IPS-18c (cell line): ENCODE data around the gene TOX2.

Source experiments
- H3K4me3 ChIP-seq: 2 replicates; pipeline ENCODE4 v1.7.0; 2013; ENCODE audit warnings: low read depth, mild to moderate bottlenecking, low read length, moderate library complexity; ENCODE audit not compliant: insufficient read depth
- H3K9me3 ChIP-seq: one replicate; pipeline ENCODE4 v1.6.1; 2013; ENCODE audit warnings: mild to moderate bottlenecking, low read length, moderate library complexity; ENCODE audit not compliant: control insufficient read depth, insufficient read depth

Gene TOX2

DNA sequence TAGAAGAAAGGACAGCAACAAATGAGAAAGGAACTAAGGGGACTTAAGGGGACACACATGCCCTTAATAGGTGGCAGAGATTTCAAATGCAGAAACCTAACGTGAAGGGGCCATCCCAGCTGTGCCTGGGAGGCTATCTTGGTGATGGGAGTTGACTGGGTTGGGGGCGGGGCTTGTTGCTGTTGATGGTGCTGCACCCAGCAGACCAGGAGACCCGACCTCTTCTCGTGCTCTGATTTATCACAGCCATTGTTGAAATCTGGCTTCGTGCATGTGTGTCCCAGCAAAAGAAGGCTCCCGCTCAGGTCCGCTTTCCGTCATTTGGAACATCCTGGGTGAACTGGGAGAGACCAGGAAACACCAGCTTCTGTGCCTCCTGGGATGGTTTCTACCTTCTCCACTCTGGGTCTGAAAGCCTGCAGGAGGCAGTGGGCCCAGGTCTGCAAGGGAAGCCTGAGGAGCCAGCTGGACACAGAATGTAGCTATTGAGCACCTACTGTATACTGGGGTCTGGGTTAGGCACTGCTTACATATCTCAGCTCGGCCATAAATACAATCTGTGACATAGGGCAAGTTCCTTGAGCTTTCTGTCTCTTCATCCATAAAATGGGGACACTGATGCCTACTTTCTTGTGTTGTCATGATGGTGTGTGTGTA lies 32.1 kb downstream of the TOX2 start:
- Histone ChIP-seq H3K9me3 (no peaks in the 10 kb centered on the region), H3K4me3 (no peak overlapping the region)

DNA sequence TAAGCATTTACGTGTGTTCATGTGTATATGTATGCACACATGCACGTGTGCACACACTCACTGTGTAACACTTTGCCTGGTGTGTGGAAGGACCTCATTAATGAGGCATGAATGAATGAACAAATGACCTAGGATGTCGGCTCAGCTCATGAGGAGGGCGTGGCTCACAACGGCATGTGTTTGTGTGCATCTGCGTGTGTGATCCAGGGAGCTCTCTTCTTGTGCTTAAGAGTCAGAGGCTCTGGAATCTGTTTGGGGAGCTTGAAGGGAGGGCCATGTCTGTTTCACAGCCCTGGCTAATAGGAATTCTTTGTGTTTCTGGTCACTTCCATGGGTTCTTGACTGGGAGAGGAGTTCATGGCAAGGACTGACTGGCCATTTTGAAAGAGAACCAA lies 32.7 kb downstream of the TOX2 start:
- no peaks in the 10 kb centered on the region for H3K9me3 ChIP-seq
- H3K4me3 ChIP-seq, result no peak overlapping the region

- Histone ChIP-seq H3K9me3 (no peaks in the 10 kb centered on the region), H3K4me3 (no peak overlapping the region)
These were observed 33.8 kb downstream of the TOX2 start for GRCh38 chr20:43948455-43948854.

DNA sequence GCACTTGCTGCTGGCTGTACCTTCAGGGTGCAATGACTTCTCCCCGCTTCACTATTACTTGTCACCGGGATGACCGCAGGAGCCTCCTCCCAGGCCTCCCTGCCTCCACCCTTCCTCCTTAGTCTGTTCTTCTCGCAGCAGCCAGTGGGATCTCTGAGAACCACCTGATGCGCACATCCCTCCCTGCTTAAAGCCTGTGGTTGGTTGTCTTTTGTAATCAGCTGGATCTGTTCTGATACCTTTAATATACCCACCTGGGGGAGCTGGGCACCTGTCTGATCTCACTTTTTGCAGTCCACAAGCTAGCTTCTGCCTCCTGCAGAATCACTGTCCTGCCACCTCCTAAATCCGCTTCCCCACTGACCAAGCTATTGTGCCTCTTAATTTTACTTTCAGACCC lies 34.6 kb downstream of the TOX2 start:
- Histone ChIP-seq H3K9me3 (no peaks in the 10 kb centered on the region), H3K4me3 (no peak overlapping the region)

GRCh38 chr20:43949741-43950618 lies 35.3 kb downstream of the TOX2 start:
- no peaks in the 10 kb centered on the region for H3K9me3 ChIP-seq

DNA sequence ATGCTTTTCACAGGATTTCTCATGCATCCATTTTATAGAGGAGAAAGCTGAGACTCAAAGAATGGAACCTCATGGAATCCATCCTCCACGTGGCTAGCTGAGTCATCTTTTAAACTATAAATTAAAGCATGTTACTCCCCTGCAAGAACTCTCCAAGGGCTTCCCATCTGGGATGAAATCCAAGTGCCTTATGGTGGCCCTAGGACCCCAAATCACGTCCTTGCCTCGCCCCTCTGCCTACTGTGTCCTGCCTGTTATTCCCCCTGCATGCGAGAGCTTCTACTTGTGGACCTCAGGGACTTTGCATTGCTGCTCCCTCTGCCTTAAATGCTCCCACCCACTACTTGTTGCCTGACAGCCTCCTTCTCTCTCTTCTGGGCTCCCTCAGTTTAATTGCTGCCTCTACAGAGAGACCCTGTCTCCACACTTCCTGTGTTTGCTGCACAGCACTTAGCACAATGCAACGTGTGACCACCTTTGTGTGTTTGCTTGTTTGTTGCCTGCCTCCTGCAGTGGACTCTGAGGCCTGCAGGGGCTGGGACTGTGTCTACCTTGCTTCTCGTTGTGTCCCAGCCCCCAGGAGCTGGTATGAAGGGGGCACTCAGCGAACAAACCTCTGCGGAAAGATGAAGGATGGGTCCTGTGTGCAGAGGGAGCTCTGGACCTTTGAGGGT lies 39.4 kb downstream of the TOX2 start:
- peaks cover 4% of the 10 kb centered on the region for H3K9me3 ChIP-seq
- H3K4me3 ChIP-seq, result no peak overlapping the region

More at GRCh38 chr20:43949741-43950618, 35.3 kb downstream of the TOX2 start:
- no peak overlapping the region for H3K4me3 ChIP-seq

DNA sequence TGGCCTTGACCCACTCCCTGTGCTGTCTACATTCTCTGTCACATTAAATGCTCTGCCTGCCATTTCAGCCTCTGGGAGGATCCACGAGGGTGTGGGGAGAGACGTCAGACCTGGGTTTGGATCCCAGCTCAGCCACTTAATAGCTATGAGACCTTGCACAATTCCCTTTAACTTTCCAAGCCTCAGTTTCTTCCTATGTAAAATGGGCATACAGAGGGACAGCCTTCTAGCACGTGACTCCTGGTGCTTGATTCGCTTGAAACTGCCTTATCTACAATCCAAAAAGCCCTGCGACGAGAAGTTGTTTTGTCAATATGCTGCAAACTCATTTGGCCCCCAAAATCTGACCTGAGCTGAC lies 40.0 kb downstream of the TOX2 start:
- Histone ChIP-seq H3K4me3 (no peak overlapping the region), H3K9me3 (peaks cover 4% of the 10 kb centered on the region)

DNA sequence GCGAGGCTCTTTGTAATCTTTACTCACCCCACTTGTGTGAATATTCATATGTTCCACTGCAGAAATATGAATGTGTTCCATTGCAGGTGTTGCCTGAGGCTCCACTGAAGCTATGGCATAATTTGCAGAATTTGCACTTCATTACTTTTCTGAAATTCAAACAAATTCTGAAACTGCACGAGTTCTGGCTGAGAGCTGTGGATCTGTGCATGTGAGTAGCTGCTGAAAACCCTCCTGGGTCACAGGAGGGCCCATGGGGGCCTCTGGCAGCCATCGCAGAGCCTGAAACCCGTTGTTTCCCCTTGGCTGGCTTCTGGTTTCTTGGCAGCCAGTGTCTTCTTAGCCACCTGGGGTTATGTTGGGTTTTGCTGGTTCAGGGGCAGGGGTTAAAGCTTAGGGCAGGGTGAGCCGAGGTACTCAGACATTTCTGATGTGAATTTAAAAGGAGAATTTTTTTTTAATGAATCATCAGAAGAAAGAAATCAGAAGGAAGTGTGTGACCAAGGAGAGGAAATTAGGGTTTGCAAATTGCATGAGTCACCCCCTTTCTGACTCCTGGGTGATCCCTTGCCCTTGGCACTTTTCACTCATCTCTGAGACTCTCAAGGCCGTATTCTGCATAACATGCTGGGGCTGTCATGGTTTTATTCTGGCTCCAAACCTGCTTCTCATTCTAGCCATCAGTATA lies 40.6 kb downstream of the TOX2 start:
- Histone ChIP-seq H3K4me3 (no peak overlapping the region), H3K9me3 (peaks cover 4% of the 10 kb centered on the region)

DNA sequence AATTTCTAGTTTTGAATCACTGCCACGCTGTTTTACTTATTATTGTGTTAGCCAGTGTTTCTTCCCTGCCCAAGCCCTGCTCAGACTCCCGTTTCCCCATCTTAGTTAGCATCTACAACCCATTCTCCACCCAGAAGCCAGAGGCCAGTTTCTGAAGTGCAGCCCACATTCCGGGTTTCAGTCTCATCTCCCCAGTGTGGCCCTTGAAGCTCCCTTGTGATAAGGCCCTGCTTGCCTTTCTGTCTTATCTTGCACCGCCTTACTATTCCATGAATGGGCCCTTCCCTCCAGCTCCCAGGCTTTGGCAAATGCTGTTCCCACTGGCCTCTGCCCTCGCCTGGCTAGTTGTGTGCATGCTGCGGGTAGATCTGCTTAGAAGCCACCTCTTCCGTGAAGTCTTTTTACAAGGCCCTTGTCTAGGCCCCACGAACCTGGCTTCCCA lies 41.1 kb downstream of the TOX2 start:
- peaks cover 4% of the 10 kb centered on the region for H3K9me3 ChIP-seq
- no peak overlapping the region for H3K4me3 ChIP-seq

DNA sequence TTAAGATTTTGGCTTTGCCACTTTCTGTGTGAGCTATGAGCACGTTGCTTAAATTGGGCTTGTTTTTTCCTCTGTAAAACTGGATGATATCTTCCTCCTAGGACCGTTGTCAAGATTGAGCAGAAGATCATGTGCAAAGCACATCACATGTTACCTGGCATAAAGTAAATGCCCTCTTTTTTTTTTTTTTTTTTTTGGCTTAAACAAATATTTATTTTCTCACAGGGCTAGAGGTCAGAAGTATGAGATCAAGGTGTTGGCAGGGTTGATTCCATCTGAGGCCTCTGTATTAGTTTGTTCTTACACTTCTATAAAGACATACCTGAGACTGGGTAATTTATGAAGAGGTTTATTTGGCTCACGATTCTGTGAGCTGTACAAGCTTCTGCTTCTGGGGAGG lies 42.7 kb downstream of the TOX2 start:
- peaks cover 4% of the 10 kb centered on the region for H3K9me3 ChIP-seq
- H3K4me3 ChIP-seq, result no peak overlapping the region

- no peak overlapping the region for H3K4me3 ChIP-seq
- H3K9me3 ChIP-seq, result peaks cover 4% of the 10 kb centered on the region
These were observed 44.0 kb downstream of the TOX2 start for GRCh38 chr20:43958626-43959025.

DNA sequence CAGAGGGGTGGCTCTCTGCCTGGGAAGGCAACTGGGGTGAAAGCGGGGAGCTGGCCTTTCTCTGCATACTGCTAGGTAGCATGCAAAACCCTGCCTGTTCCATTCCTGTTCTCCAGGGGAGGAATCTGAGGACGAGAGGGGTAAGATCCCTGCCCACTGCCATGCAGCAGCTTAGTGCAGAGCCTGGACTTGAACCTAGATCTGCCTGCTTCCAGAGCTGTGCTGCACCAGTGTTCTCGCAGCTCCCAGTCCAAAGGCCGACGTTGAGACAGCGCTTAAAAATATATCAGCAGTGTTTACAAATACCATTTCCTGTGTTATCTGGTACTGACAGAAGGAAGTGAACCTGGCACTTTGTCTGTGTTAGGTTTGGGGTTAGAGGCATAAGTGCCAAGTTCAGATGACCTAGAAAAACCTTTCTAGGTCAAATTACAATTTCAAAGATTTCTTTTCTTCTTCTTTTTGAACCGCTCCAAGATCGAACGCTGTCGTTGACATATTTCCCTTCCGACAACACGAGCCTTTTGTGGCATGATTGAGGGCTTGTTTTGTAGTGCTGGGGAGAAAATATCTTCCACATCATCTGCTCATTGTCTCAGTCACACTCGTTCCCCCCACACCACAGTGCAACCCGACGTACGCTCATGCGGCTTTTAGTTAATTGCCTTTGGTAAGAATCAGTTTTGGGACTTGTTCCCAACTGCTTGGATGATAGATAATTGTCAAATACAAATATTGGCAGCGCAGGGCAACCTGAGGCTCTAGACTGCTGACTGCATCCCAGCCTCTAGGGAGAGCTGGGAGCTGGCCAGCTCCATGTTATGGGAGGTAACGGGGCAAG lies 44.6 kb downstream of the TOX2 start:
- Histone ChIP-seq H3K4me3 (no peak overlapping the region), H3K9me3 (peaks cover 4% of the 10 kb centered on the region)

- Histone ChIP-seq H3K4me3 (no peak overlapping the region), H3K9me3 (peaks cover 4% of the 10 kb centered on the region)
These were observed 45.2 kb downstream of the TOX2 start for GRCh38 chr20:43959920-43960227.

DNA sequence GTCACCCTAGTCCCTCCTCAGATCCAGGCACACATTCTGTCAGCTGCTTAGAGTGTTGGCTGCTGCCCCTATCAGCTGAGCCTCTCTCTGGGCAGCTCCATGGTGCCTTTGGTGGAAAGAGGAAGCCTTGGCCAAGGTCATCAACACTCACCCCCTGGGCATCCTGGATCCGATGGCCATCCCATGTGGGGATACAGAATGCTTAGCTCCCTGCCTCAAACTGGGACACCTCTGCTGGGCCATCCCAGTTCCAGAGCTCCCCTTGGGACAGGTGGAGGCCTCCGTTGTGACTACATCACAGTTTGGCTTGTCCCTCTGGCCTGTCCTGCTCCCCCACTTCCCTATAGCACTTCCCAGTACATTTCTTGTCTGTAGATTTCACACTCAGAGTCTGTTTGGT lies 45.6 kb downstream of the TOX2 start:
- Histone ChIP-seq H3K4me3 (no peak overlapping the region), H3K9me3 (peaks cover 4% of the 10 kb centered on the region)

DNA sequence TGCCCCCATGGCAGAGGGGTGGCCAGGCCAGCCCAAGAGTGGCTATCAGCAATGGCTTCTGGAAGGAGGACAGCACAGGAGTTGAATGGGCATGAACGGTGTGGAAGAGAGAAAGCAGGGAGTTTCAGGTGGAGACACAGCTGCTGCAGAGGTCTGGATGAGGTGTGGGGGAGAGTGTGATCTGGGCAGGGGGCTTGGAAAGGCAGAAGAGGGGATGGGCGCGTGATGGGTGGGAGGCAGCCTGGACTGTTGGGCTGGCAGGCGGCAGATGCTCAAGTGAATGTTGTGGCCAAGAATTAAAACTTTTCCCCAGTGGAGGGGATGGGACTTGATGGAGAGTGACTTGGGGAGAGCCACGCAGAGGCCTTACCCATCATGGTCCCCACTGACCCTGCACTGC lies 46.5 kb downstream of the TOX2 start:
- H3K4me3 ChIP-seq, result no peak overlapping the region
- peaks cover 4% of the 10 kb centered on the region for H3K9me3 ChIP-seq

DNA sequence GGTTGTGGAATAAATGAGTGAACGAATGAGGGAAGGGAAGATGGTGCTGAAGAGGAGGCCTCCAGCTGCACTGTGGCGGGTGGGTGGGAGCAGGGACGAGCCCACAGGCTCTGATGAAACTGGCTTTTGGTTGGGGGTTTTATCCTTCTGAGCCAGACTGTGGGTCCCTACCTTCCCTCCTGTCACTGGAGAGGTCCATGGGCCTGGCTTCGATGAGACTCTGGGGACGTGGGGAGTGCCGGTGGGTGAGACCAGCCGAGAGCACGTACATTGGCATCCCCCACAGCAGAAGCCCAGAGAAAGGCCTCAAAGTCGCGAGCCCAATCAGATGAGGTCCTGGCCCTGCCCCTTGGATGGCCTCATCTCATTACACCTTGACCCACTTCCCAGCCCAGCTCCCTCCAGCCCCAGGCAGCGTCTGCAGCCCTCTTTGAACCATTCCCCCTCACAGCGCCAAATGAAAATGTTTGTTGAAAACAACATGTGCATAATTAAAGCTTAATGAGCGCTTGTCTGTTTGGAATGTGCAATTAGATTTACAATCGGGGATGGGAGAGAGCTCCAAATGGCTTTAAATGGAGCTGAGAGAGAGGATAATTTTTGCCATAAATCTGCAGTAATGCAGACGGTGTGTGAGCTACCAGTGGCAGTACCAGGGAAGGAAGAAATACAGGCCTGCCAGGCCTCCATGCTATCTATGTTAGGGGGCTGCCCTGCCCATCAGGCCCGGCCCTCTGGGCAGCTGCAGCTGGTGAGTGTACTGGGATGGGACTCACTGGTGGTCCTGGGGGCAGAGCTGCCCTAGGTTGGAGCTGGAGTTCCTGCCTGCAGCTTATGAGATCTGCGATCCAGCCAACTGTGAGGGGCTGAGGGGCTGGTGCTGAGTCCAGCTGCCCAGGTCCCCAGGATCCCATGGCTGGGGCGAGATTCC lies 47.2 kb downstream of the TOX2 start:
- no peak overlapping the region for H3K4me3 ChIP-seq
- H3K9me3 ChIP-seq, result peaks cover 4% of the 10 kb centered on the region
